Astrocyte (in vitro differentiated cells and primary cell): ENCODE results near the gene MGAT5. TPM values are rescaled to one million over a fixed set of nuclear protein-coding genes. Genes with fewer than 3 reads are reported as not detected.

ENCODE experiments used
- DNase-seq: peaks from one replicate; pipeline ENCODE4 v3.0.0-alpha.2; 2010; ENCODE audit warnings: low read depth
- FAIRE-seq: peaks from 2 replicates; lab custom pipeline; 2011; peaks lifted over from hg19 to GRCh38; lab: Jason Lieb, UNC
- H2AFZ ChIP-seq: 2 replicates; pipeline ENCODE4 v1.6.0; 2012; ENCODE audit warnings: low read depth, low read length, inconsistent platforms
- H3K27ac ChIP-seq: 2 replicates; pipeline ENCODE4 v1.5.1; 2011; ENCODE audit warnings: low read depth, low read length, inconsistent platforms
- H3K27me3 ChIP-seq: 2 replicates; pipeline ENCODE4 v1.6.0; 2011; ENCODE audit warnings: low read length, inconsistent platforms; ENCODE audit not compliant: insufficient read depth
- H3K36me3 ChIP-seq: 2 replicates; pipeline ENCODE4 v1.5.1; 2011; ENCODE audit warnings: low read length, inconsistent platforms; ENCODE audit not compliant: insufficient read depth
- H3K4me1 ChIP-seq: 2 replicates; pipeline ENCODE4 v1.5.1; 2011; ENCODE audit warnings: low read length, inconsistent platforms; ENCODE audit not compliant: insufficient read depth
- H3K4me2 ChIP-seq: 2 replicates; pipeline ENCODE4 v1.6.0; 2012; ENCODE audit warnings: low read length, inconsistent platforms
- H3K4me3 ChIP-seq: 2 replicates; pipeline ENCODE4 v1.5.1; 2011; ENCODE audit warnings: low read depth, mild to moderate bottlenecking, low read length, inconsistent platforms; ENCODE audit not compliant: insufficient read depth
- H3K79me2 ChIP-seq: 2 replicates; pipeline ENCODE4 v1.6.0; 2012; ENCODE audit warnings: mild to moderate bottlenecking, low read length, inconsistent platforms; ENCODE audit not compliant: insufficient read depth
- H3K9ac ChIP-seq: 2 replicates; pipeline ENCODE4 v1.6.0; 2012; ENCODE audit warnings: mild to moderate bottlenecking, low read length, inconsistent platforms
- H3K9me3 ChIP-seq: 2 replicates; pipeline ENCODE4 v1.5.1; 2012; ENCODE audit warnings: low read depth, mild to moderate bottlenecking, low read length, inconsistent platforms; ENCODE audit not compliant: insufficient read depth
- H4K20me1 ChIP-seq: 2 replicates; pipeline ENCODE4 v1.6.0; 2012; ENCODE audit warnings: low read length, inconsistent platforms; ENCODE audit not compliant: insufficient read depth
- H3K27ac Mint-ChIP-seq: one replicate; pipeline ENCODE4 v1.8.0; 2021; ENCODE audit warnings: mild to moderate bottlenecking, mixed read lengths; ENCODE audit not compliant: unreplicated experiment
- H3K27me3 Mint-ChIP-seq: one replicate; pipeline ENCODE4 v1.8.0; 2021; ENCODE audit warnings: low read depth, mixed read lengths; ENCODE audit not compliant: unreplicated experiment
- H3K36me3 Mint-ChIP-seq: one replicate; pipeline ENCODE4 v1.8.0; 2021; ENCODE audit warnings: low read depth, mixed read lengths; ENCODE audit not compliant: unreplicated experiment
- H3K4me1 Mint-ChIP-seq: one replicate; pipeline ENCODE4 v1.8.0; 2021; ENCODE audit warnings: low read depth, mixed read lengths; ENCODE audit not compliant: unreplicated experiment
- H3K4me3 Mint-ChIP-seq: one replicate; pipeline ENCODE4 v1.8.0; 2021; ENCODE audit warnings: mild to moderate bottlenecking, moderate library complexity, mixed read lengths; ENCODE audit not compliant: unreplicated experiment
- H3K9me3 Mint-ChIP-seq: one replicate; pipeline ENCODE4 v1.8.0; 2021; ENCODE audit warnings: mild to moderate bottlenecking, mixed read lengths; ENCODE audit not compliant: unreplicated experiment
- EZH2 ChIP-seq: IDR thresholded peaks from 2 replicates; pipeline ENCODE4 v1.6.1; 2012; ENCODE audit warnings: mild to moderate bottlenecking, low read length, inconsistent platforms; ENCODE audit not compliant: insufficient read depth
- total RNA-seq: library from RNA; stranded (reverse); gene quantifications from 2 replicates; pipeline ENCODE4 v1.2.1, GENCODE V29; 2021
- TF ChIP-seq, protein P1 (sequence below): IDR thresholded peaks from 2 replicates; pipeline ENCODE4 v1.5.1; 2011; ENCODE audit warnings: low read depth, mild to moderate bottlenecking, inconsistent platforms, low read length, moderate library complexity; ENCODE audit not compliant: insufficient read depth

Gene MGAT5
- total RNA-seq, 1 donor from 2014 or later, result 80.2 TPM

DNA sequence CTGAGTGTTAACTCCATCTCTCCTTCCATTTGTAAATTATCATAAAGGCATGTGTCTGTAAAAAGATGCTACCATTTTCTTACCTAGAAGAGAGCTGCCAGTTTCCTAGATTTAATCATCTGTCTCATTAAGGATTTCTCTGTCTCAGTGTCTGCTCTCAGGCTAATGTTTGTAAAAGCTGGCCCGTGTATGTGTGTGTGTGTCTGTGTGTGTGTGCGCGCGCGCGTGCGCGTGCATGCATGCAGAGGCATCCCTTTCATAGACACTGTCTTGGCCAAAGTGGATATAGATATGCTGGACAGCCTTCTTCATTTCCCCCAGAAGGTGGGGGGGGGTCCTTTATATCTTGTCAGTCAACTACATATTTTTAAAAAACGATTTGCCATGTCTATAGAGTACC, 18.9 kb downstream of the MGAT5 start:
- Histone ChIP-seq H2AFZ (no peak overlapping the region), H3K9me3 (no peaks in the 10 kb centered on the region), H3K9ac (no peak overlapping the region), H3K4me1 (no peaks in the 10 kb centered on the region), H4K20me1 (peaks cover 3% of the 10 kb centered on the region), H3K36me3 (no peaks in the 10 kb centered on the region), H3K79me2 (no peaks in the 10 kb centered on the region), H3K4me2 (no peak overlapping the region), H3K27ac (no peak overlapping the region), H3K4me3 (no peak overlapping the region), H3K27me3 (no peaks in the 10 kb centered on the region)
- peaks cover 36% of the 10 kb centered on the region for H3K4me1 Mint-ChIP-seq
- peaks cover 7% of the 10 kb centered on the region for H3K36me3 Mint-ChIP-seq
- TF ChIP-seq, protein P1, sequence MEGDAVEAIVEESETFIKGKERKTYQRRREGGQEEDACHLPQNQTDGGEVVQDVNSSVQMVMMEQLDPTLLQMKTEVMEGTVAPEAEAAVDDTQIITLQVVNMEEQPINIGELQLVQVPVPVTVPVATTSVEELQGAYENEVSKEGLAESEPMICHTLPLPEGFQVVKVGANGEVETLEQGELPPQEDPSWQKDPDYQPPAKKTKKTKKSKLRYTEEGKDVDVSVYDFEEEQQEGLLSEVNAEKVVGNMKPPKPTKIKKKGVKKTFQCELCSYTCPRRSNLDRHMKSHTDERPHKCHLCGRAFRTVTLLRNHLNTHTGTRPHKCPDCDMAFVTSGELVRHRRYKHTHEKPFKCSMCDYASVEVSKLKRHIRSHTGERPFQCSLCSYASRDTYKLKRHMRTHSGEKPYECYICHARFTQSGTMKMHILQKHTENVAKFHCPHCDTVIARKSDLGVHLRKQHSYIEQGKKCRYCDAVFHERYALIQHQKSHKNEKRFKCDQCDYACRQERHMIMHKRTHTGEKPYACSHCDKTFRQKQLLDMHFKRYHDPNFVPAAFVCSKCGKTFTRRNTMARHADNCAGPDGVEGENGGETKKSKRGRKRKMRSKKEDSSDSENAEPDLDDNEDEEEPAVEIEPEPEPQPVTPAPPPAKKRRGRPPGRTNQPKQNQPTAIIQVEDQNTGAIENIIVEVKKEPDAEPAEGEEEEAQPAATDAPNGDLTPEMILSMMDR, result no peak
- TF ChIP-seq EZH2, result no peak
- FAIRE-seq, result no peak
- no peak overlapping the region for H3K4me3 Mint-ChIP-seq
- H3K27ac Mint-ChIP-seq, result no peak overlapping the region
- H3K27me3 Mint-ChIP-seq, result no peaks in the 10 kb centered on the region
- DNase-seq, result no peak
- no peaks in the 10 kb centered on the region for H3K9me3 Mint-ChIP-seq

DNA sequence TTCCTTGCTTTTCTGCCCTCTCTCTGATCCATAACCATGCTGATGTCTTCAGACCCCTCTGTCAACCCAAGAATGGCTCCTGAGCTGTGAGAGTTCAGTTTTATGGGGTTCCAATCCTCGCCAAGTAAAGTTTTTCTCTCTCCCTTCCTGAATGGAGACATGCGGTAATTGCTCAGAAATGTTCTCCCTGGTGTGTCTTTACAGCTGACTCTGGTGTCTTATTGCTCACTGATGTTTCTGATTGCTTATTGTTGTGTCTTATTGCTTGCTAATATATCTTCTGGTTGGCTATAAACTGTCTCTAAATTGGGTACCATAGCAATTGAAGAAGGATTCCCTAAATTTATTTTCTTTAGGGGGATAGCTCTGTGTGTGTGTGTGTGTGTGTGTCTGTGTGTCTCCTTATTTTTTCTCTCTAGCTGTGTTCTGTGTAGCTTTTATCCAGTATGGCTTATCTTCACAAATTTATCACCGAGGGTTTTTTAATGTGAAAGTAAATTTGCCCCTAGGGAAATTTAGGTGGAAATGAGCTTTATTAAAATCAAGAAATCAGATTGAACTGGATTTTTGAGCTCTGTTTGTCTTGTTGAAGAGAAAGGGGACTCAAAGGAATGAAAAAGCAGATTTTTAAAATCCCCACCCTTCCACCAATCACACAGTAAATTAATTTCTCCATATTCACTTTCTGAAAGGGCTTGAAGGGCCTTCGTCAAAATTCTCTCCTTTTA, 19.5 kb downstream of the MGAT5 start:
- no peak overlapping the region for H3K4me2 ChIP-seq
- H3K4me3 ChIP-seq, result no peak overlapping the region
- Mint-ChIP-seq H3K27ac (no peak overlapping the region), H3K9me3 (no peaks in the 10 kb centered on the region), H3K27me3 (no peaks in the 10 kb centered on the region), H3K4me3 (no peak overlapping the region), H3K36me3 (peaks cover 6% of the 10 kb centered on the region), H3K4me1 (peaks cover 33% of the 10 kb centered on the region)
- no peaks in the 10 kb centered on the region for H3K9me3 ChIP-seq
- H3K27ac ChIP-seq, result no peak overlapping the region
- no peaks in the 10 kb centered on the region for H3K4me1 ChIP-seq
- H3K9ac ChIP-seq, result no peak overlapping the region
- no peaks in the 10 kb centered on the region for H3K79me2 ChIP-seq
- TF ChIP-seq, protein P1, result no peak
- TF ChIP-seq EZH2, result no peak
- FAIRE-seq (no peak), DNase-seq (no peak)
- H3K36me3 ChIP-seq, result no peaks in the 10 kb centered on the region
- H3K27me3 ChIP-seq, result no peaks in the 10 kb centered on the region
- H2AFZ ChIP-seq, result no peak overlapping the region
- no peaks in the 10 kb centered on the region for H4K20me1 ChIP-seq

DNA sequence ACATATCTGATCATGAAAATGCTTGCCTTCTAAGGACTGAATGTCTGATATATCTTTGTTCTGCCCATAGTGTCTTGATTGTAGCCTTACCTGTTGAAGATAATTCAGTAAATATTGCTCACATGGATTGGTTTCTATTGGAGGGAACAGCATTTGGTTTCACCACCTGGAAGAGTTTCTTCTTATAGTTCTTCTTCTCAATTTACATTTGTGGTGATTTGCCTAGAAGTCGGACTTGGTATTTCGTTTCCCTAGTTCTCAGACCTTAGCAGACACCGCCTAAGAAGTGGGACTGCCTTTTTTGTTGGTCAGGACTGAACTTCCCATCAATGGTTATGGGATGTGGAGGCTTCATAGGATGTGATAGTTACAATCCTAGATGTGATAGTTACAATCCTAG, 20.2 kb downstream of the MGAT5 start:
- Mint-ChIP-seq H3K9me3 (no peaks in the 10 kb centered on the region), H3K36me3 (peaks cover 6% of the 10 kb centered on the region), H3K4me1 (peaks cover 33% of the 10 kb centered on the region), H3K27me3 (no peaks in the 10 kb centered on the region), H3K4me3 (no peak overlapping the region), H3K27ac (no peak overlapping the region)
- Histone ChIP-seq H3K4me1 (no peaks in the 10 kb centered on the region), H2AFZ (no peak overlapping the region), H3K79me2 (no peaks in the 10 kb centered on the region), H3K9me3 (no peaks in the 10 kb centered on the region), H4K20me1 (no peaks in the 10 kb centered on the region), H3K27ac (no peak overlapping the region), H3K4me3 (no peak overlapping the region), H3K27me3 (no peaks in the 10 kb centered on the region), H3K9ac (no peak overlapping the region), H3K4me2 (no peak overlapping the region), H3K36me3 (no peaks in the 10 kb centered on the region)
- no peak for FAIRE-seq
- TF ChIP-seq, protein P1, result no peak
- no peak for TF ChIP-seq EZH2
- no peak for DNase-seq
